Loucy (cell line): Measurements from ENCODE around the gene BANK1.

ENCODE experiments used
- H2AFZ ChIP-seq: fragments of 200-600 bp; sonication (generic); 2 replicates; pipeline ENCODE4 v1.6.0; 2016; ENCODE audit warnings: antibody characterized with exemption, mild to moderate bottlenecking, low read length, moderate library complexity
- H3F3A ChIP-seq: fragments of 200-600 bp; 2 replicates; pipeline ENCODE4 v1.6.0; 2016; ENCODE audit warnings: antibody characterized with exemption, low read depth, mild to moderate bottlenecking
- H3K27me3 ChIP-seq: fragments of 200-600 bp; sonication (generic); 2 replicates; pipeline ENCODE4 v1.6.1; 2014; ENCODE audit warnings: low read length, mild to moderate bottlenecking; ENCODE audit not compliant: insufficient read depth, poor library complexity, severe bottlenecking
- H3K36me3 ChIP-seq: fragments of 200-600 bp; sonication (generic); 2 replicates; pipeline ENCODE4 v1.6.1; 2016; ENCODE audit warnings: low read length; ENCODE audit not compliant: insufficient read depth
- H3K4me1 ChIP-seq: fragments of 200-600 bp; sonication (generic); 2 replicates; pipeline ENCODE4 v1.5.1; 2014; ENCODE audit warnings: low read length, mild to moderate bottlenecking; ENCODE audit not compliant: insufficient read depth, poor library complexity, severe bottlenecking
- H3K4me2 ChIP-seq: fragments of 200-600 bp; sonication (generic); 2 replicates; pipeline ENCODE4 v1.6.0; 2014; ENCODE audit warnings: antibody characterized with exemption, low read length, low read depth, mild to moderate bottlenecking; ENCODE audit not compliant: poor library complexity, severe bottlenecking
- H3K4me3 ChIP-seq: fragments of 200-600 bp; sonication (generic); 2 replicates; pipeline ENCODE4 v1.5.1; 2014; ENCODE audit warnings: low read length, mild to moderate bottlenecking, mixed read lengths; ENCODE audit not compliant: poor library complexity, severe bottlenecking
- H3K79me2 ChIP-seq: fragments of 200-600 bp; sonication (generic); 2 replicates; pipeline ENCODE4 v1.6.1; 2014; ENCODE audit warnings: low read length; ENCODE audit not compliant: insufficient read depth
- H3K9ac ChIP-seq: fragments of 200-600 bp; sonication (generic); 2 replicates; pipeline ENCODE4 v1.6.0; 2014; ENCODE audit warnings: mild to moderate bottlenecking, low read depth, low read length, moderate library complexity; ENCODE audit not compliant: poor library complexity, severe bottlenecking
- H3K9me2 ChIP-seq: fragments of 200-600 bp; sonication (generic); replicated peaks from 2 replicates; pipeline ENCODE4 v1.6.1; 2016; ENCODE audit warnings: low read depth, low read length, mixed read lengths
- H3K9me3 ChIP-seq: fragments of 200-600 bp; sonication (generic); 2 replicates; pipeline ENCODE4 v1.6.1; 2014; ENCODE audit warnings: mild to moderate bottlenecking, antibody characterized with exemption, low read length, low read depth; ENCODE audit not compliant: insufficient read depth
- H4K20me1 ChIP-seq: fragments of 200-600 bp; sonication (generic); 2 replicates; pipeline ENCODE4 v1.6.0; 2014; ENCODE audit warnings: antibody characterized with exemption, low read length, mild to moderate bottlenecking; ENCODE audit not compliant: insufficient read depth, poor library complexity, severe bottlenecking
- CTCF ChIP-seq: fragments of 200-600 bp; sonication (generic); conservative IDR thresholded peaks from 2 replicates; pipeline ENCODE4 v1.5.1; 2014; ENCODE audit warnings: mild to moderate bottlenecking, antibody characterized with exemption, low read length
- EZH2phosphoT487 ChIP-seq: fragments of 200-600 bp; IDR thresholded peaks from 2 replicates; pipeline ENCODE4 v1.6.1; 2018; ENCODE audit warnings: antibody characterized with exemption, mild to moderate bottlenecking, moderate library complexity, borderline replicate concordance

Gene BANK1

GRCh38 chr4:102047616-102048015 is 257.1 kb downstream of the BANK1 start:
- no peak overlapping the region for H2AFZ ChIP-seq
- H4K20me1 ChIP-seq, result no peaks in the 10 kb centered on the region
- H3K79me2 ChIP-seq, result no peaks in the 10 kb centered on the region
- H3K27me3 ChIP-seq, result no peaks in the 10 kb centered on the region
- no peaks in the 10 kb centered on the region for H3K36me3 ChIP-seq
- no peaks in the 10 kb centered on the region for H3K9me3 ChIP-seq
- no peak overlapping the region for H3K4me2 ChIP-seq
- TF ChIP-seq EZH2phosphoT487, result no peak
- no peak for TF ChIP-seq CTCF
- peaks cover 2% of the 10 kb centered on the region for H3K4me1 ChIP-seq
- no peaks in the 10 kb centered on the region for H3K9me2 ChIP-seq
- H3K4me3 ChIP-seq, result no peak overlapping the region
- H3K9ac ChIP-seq, result no peak overlapping the region
- no peaks in the 10 kb centered on the region for H3F3A ChIP-seq

DNA sequence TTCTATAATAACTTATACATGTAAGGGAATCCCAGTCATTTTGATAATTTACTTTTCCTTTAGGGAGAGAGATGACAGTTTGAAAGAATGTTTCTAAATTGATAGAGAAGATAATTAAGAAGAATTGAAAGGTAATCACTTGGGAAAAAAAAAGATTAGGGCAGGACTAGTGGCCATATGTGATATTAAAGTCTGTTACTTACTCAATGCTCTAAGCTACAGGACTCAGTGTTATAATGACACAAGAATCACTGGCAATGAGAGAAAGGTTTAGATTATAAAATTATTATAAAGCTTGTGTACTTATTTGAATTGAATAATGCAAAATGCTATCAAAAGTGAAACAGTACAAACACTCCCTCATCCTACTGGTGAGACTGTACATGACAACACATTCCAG is 265.3 kb downstream of the BANK1 start:
- H2AFZ ChIP-seq, result no peak overlapping the region

GRCh38 chr4:102057122-102057521 is 266.6 kb downstream of the BANK1 start:
- H3K4me2 ChIP-seq, result no peak overlapping the region
- no peaks in the 10 kb centered on the region for H3K36me3 ChIP-seq
- no peak overlapping the region for H3K9ac ChIP-seq
- H3F3A ChIP-seq, result no peaks in the 10 kb centered on the region
- no peak overlapping the region for H3K4me3 ChIP-seq
- H2AFZ ChIP-seq, result no peak overlapping the region
- no peaks in the 10 kb centered on the region for H3K79me2 ChIP-seq
- peaks cover 2% of the 10 kb centered on the region for H3K4me1 ChIP-seq
- no peaks in the 10 kb centered on the region for H4K20me1 ChIP-seq
- no peaks in the 10 kb centered on the region for H3K27me3 ChIP-seq
- H3K9me2 ChIP-seq, result 0 out of 2 replicates have a peak, but pooled peaks cover 4% of the 10 kb centered on the region
- H3K9me3 ChIP-seq, result no peaks in the 10 kb centered on the region
- TF ChIP-seq EZH2phosphoT487, result no peak
- no peak for TF ChIP-seq CTCF

More for the DNA sequence above, 265.3 kb downstream of the BANK1 start:
- H3K9me3 ChIP-seq, result no peaks in the 10 kb centered on the region
- H3K4me3 ChIP-seq, result no peak overlapping the region
- no peaks in the 10 kb centered on the region for H3F3A ChIP-seq
- H3K36me3 ChIP-seq, result no peaks in the 10 kb centered on the region
- no peak overlapping the region for H3K4me2 ChIP-seq
- peaks cover 2% of the 10 kb centered on the region for H3K4me1 ChIP-seq
- no peaks in the 10 kb centered on the region for H4K20me1 ChIP-seq
- peak; percentile 35 for TF ChIP-seq CTCF
- TF ChIP-seq EZH2phosphoT487, result no peak
- H3K27me3 ChIP-seq, result no peaks in the 10 kb centered on the region
- no peaks in the 10 kb centered on the region for H3K79me2 ChIP-seq
- no peak overlapping the region for H3K9ac ChIP-seq
- 0 out of 2 replicates have a peak, but pooled peaks cover 4% of the 10 kb centered on the region for H3K9me2 ChIP-seq
